HG03060 (cell line): ENCODE data around the gene CRIP1.

ENCODE experiments used
- ATAC-seq: cut with Tn5 transposase; IDR thresholded peaks from one replicate; pipeline ENCODE4 v1.9.1; 2021; ENCODE audit warnings: low read depth, moderate number of reproducible peaks; ENCODE audit not compliant: unreplicated experiment

CRIP1 gene

DNA sequence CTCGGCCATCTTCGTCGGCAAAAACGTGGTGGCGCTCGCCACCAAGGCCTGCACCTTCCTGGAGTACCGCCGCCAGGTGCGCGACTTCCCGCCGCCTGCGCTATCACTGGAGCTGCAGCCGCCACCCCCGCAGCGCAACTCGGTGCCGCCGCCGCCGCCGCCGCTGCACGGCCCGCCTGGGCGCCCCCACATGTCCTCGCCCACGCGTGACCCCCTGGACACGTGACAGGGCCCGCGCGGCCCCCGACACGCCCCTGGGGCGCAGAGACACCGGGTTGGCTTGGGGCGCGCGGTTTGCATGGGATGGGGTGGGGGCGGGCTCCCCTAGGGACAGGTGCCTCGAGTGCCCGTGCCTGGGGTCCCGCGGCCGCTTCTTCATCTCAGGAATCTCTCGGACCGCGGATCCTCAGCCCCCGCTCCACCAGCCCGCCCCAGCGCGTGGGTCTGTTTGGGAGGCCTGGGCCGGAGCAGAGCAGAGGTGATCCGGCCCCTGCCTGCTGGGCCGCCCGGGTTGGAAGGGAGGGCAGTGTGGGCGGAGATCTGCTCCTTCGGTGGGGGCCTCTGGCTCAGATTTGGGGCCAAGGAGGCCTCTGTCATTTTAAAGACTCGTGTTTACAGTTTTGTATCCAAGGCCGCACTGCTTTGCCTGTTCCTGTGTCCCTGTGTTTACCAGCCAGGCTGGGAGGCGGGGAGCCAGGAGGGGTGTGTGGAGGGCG is 43.0 kb downstream of the CRIP1 start:
- no peak for ATAC-seq

DNA sequence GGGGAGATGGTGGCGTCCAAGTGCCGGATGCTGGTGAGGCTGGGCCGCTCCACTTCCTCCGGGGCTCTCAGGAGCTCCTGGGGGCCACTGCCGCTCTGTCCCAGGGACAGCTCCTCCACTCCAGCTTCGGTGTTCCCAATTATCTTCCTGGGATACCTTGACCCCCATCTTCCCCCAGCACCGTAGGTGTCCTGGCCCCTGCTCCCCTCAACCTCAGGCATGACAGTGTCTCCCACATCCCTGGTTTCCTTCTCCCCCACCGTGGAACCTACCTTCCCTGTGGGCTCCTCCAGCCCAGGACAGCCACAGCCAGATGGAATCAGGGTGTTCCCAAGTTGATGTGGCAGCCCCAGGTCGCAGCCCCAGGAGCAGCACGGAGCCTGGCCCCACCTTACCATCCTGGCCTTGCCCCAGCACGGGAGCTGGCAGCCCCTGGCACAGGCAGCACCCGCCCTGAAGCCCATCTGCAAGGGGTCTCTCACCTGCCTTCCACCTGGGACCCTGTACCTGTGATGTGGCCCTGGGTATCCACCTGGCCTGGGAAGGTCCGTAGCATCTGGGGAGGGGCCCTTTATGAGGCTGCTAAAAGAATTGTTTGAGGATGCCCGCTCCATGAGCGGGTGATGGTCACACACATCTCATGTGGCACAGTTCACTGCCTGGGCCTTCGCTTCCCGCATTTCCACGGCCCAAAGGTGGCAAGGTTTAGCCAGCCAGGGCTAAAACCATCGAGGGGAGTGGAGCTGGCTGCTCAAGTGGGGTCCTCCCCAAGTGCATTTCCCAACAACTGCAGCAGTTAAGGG is 43.8 kb downstream of the CRIP1 start:
- ATAC-seq = no peak

GRCh38 chr14:105531088-105531893 is 44.6 kb downstream of the CRIP1 start:
- no peak for ATAC-seq

- no peak for ATAC-seq
Observed at GRCh38 chr14:105531894-105532623, 45.4 kb downstream of the CRIP1 start.

DNA sequence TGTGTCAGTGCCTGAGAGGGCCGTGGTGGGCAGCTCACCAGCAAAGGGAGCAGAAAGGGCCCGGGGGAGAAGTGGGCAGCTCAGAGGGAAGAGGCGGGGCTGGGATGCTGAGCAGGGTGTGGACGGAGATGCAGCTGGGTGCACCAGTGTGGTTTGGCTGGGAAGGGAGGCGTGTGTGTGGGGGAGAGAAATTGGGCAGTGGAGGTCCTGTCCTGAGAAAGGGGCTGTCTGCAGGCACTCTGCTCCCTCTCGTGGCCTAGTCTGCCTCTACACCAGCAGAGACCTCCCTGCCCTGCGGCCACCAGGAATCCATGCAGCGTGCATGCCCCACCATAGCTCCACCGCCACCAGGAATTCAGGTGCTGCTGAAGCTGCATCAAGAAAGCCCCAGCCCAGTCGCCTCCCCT is 46.1 kb downstream of the CRIP1 start:
- no peak for ATAC-seq

DNA sequence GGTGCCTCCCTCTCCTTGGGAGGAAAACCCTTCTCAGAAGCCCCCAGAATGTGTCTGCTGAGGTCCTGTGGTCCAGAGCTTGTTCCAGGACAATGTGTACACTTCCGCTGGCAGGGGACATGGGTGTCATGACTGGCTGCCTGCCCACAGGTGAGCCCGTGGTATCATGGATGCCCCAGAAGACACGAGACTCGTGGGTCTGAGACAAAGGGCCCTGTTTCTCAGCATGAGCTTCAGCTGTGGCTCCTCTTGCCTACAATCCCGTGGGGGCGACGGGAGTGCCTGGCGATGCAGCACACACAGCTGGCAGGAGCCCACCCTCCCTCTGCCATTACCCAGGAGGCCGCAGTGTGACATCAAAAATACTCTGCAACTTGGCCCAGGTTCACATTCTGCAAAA is 46.7 kb downstream of the CRIP1 start:
- no peak for ATAC-seq

DNA sequence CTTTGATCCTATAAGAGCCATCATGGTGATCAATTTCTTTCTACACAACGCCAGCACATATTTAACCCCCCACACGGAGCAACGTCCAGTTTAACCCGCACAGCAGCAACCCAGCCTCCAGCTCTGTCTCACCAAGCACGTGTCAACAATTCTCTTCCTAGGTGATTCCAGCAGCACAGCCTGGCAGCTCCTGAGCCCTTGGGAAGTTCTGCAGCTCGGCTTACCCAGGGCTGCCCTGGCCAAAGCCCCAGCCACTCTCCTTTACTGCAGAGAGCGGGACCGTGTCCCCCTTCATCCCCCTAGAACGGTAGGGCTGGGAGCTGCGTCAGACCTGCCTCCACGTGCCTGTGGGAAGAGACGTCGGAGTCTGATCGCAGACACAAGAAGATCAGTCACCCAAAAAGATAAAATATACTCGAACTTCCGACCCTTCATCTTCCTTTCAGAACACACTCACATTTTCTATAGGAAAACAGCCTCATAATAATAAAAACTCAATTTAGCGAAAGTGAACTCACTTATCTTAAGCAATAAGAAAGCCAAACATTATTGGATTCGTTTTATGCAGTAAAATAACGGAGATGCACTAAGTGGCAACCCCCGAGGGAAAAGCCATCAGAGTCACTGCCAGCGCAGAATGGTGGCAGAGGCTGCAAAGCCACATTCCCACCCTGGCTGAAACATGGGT is 47.3 kb downstream of the CRIP1 start:
- no peak for ATAC-seq

GRCh38 chr14:105534586-105534985 is 47.9 kb downstream of the CRIP1 start:
- ATAC-seq = no peak

GRCh38 chr14:105536051-105536450 is 49.4 kb downstream of the CRIP1 start:
- ATAC-seq = no peak

DNA sequence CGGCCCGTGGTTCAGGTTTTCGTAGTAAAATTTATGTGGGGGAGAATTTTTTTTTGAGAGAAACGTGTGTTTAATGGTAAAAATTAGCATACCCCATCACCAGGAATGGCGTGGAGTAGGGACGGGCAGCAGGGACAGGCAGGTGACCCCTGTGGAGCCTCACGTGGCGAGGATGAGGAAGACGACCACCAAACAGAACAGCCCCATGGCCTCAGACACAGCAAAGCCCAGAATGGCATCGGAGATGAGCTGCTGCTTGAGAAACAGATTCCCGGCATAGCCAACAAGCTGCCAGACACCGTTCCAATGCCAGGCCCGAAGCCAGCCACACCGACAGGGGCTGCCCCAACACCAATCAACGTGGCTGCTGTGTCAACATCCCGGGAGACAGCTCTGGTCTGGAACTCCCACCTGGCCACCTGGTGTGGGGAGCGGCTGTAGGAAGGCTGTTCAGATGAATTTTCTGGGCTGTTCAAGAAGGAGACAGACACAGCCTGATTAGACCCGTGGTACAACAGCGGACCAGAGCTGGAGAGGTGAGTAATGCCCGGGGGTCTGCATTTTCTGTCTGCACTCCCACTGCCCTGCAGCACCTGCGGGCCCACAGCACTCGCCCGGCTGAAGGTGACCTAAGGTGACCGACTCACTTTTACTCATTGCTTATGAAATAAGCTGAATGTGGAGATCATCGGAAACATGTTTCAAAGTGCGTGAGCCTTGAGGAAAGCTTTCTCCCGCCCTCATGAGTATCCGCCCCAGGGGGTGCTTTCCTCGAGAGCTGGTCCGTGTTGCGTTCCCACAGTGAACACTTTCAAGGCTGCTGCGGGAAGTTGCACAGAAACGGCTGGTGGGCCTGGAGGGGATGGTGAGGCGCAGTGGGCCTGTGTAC is 50.2 kb downstream of the CRIP1 start:
- ATAC-seq = no peak

GRCh38 chr14:105537580-105538474 is 51.1 kb downstream of the CRIP1 start:
- ATAC-seq = no peak
